ENCODE measurements around the gene GARIN5A.

Gene GARIN5A

DNA sequence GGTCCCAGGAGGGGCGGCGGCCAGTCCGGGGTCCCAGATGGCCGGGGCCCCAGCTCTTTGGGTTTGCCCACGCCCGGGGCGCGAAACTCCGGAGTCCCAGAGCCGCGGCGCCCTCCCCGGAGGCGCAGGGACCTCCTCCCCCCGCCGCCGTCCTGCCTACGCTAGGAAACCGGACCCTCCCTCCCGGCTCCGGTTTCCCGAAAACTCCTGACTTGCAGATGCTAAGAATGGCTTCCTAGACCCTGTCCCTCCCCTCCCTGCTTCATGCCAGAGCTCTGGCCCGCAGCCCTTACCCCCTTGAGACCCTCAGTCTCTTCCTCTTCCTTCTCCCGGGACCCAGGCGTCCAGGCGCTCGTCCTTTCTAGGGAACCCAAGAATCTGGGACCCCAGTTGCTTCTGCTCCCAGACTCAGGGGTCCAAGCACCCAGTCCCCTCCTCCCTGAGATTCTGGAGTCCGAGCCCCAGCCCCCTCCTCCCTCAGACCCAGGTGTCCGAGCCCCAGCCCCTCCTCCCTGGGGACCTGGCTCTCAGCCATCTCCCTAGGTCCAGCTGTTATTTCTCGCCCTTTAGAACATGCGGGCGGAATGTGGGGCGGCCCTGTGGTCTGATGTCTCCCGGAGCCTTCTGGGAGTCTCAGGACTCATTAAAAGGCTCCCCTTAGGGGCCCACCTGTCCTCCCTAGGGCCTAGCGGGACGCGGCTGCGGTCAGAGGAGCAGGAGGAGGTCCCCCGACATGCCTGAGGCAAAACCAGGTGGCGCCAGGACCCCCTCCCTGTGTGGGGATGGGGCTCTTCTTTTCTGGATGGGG is 44.2 kb downstream of the GARIN5A start, which contains the start of gene MYBPC2:
Gene MYBPC2, plus strand, starts transcription at position 672 of the 808 bp plus-strand sequence. Its CDS starts 62 bp downstream, at position 734.
- DNase-seq: no peak

GRCh38 chr19:50431343-50432220 is 45.1 kb downstream of the GARIN5A start:
- DNase-seq: peak; percentile 89

DNA sequence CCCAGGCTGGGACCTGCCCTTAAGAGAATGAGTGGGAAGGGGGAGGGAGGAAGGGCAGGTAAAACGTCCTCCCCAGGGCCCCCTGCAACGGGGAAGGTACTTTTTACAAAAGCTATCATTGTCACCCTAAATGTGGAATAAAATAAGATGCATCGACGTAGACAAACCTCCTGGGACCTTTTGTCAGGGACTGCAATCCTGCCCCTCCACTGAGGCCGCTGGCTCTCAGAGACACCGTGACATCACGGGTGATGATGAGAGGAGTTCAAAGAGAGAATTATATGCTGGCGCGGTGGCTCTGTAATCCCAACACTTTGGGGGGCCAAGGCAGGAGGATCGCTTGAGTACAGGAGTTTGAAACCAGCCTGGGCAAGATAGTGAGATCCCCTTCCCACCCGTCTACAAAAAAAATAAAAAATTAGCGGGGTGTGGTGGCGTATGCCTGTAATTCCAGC is 45.7 kb downstream of the GARIN5A start:
- no peak for DNase-seq

- DNase-seq: no peak
These were observed 47.7 kb downstream of the GARIN5A start for GRCh38 chr19:50428772-50429463.

DNA sequence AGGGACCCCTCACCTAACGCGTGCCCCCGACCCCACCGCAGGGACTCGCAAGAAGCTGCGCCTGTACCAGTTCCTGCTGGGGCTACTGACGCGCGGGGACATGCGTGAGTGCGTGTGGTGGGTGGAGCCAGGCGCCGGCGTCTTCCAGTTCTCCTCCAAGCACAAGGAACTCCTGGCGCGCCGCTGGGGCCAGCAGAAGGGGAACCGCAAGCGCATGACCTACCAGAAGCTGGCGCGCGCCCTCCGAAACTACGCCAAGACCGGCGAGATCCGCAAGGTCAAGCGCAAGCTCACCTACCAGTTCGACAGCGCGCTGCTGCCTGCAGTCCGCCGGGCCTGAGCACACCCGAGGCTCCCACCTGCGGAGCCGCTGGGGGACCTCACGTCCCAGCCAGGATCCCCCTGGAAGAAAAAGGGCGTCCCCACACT is 48.6 kb downstream of the GARIN5A start:
- DNase-seq: peak; percentile 85

- DNase-seq: no peak
These were observed 49.2 kb downstream of the GARIN5A start for GRCh38 chr19:50427318-50427925.

DNA sequence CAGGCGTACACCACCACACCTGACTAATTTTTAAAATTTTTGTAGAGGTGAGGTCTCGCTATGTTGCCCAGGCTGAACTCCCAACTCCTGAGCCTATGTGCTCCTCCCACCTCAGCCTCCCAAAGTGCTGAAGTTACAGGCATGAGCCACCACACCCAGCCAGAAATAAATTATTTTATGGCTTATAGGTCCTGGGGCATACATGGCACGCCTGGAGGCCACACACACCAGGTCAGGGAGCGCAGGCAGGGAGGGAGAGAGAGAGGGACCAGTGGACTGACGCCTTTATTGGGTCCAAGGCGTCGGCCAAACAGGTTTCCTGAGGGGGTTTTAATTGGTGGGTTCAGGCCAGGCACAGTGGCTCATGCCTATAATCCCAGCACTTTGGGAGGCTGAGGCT is 51.1 kb downstream of the GARIN5A start:
- DNase-seq: no peak

GRCh38 chr19:50423279-50424113 is 53.2 kb downstream of the GARIN5A start:
- no peak for DNase-seq

GRCh38 chr19:50422397-50423278 is 54.0 kb downstream of the GARIN5A start:
- DNase-seq: no peak

- no peak for DNase-seq
These were observed 55.8 kb downstream of the GARIN5A start for GRCh38 chr19:50420808-50421207.

GRCh38 chr19:50420127-50420526 is 56.5 kb downstream of the GARIN5A start:
- no peak for DNase-seq

DNA sequence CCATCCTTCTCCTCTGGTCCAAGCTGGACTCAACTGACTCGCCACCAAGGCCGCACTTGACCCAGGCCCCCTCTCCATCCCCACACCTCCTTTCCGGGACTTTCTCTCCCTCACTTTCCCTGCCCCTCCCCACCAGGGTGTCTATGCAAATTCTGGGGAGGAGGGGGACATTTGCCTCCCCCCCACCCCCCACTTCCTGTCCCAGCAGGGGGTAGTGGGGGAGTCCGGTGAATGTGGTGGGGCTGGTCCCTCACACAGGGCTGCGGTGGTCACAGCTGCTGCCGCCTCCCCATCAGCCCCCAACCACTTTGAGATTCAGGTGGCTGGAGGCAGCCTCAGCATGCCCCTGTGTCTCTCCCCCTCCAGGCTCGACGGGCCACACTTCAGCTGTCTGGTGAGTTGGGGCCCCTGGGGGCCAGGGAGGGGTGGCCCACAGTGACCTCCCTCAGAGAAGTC is 57.0 kb downstream of the GARIN5A start:
- no peak for DNase-seq

GRCh38 chr19:50419022-50419579 is 57.5 kb downstream of the GARIN5A start:
- DNase-seq: no peak

DNA sequence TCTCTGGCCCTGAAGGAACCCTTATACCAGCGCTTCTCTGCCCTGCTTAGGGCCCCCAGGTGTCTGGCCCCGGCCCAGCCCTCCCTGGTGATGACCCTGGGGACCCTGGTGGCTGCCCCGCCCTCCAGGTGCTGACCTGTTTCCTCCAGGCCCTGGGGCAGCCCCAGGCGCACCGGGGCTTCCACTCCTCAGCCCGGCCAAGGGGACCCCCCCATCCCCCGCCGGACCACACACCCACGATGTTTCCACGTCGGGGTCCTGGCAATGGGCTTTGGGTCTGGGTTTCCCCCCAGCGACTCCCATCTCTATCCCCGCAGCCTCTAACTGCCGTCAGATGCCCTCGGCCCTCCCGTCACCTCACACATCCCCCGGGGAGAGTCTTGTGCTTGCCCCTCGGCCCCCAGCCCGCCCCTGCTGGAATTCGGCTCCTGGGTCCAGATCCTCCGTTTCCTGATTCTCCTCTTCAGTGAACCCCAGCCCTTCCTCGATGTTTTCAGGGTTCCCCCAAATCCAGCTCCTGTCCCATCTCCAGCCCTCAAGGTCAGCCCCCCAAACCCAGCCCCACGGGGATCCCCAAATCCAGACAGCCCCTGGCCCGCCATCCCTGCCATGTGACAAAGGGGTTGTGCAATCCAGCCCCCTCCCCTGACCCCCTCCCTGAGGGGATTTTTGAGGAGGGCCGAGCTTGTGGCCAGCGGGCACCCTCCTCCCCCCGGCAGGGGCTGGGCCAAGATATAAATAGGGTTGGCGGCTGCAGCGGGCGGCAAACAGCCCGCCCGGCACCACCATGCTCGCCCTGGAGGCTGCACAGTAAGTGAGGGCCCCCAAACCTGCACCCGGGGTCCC is 58.2 kb downstream of the GARIN5A start, which contains the start of gene SPIB:
Gene SPIB, plus strand, starts transcription at position 763 of the 846 bp plus-strand sequence. Its CDS starts 25 bp downstream, at position 788.
- DNase-seq: peak; percentile 37

GRCh38 chr19:50417111-50418081 is 59.3 kb downstream of the GARIN5A start:
- DNase-seq: no peak

All from OCI-M1 (cell line).